Mucosa of rectum (tissue), 2 donors: ENCODE measurements around the gene LYSMD1.

Source experiments
- H3K27ac ChIP-seq, 2 donors: one replicate each; pipeline ENCODE4 v1.7.0; 2013; ENCODE audit warnings: inconsistent platforms in 2 of 2, low read depth in 2 of 2, low read length in 2 of 2
- H3K27me3 ChIP-seq, 2 donors: one replicate each; pipeline ENCODE4 v1.7.0; 2013; ENCODE audit warnings: low read length in 2 of 2; ENCODE audit not compliant: control insufficient read depth in 2 of 2, insufficient read depth in 2 of 2
- H3K36me3 ChIP-seq, 2 donors: one replicate each; pipeline ENCODE4 v1.7.0; 2013; ENCODE audit warnings: low read length in 2 of 2; ENCODE audit not compliant: control insufficient read depth in 2 of 2, insufficient read depth in 2 of 2
- H3K4me1 ChIP-seq, 2 donors: one replicate each; pipeline ENCODE4 v1.7.0; 2013; ENCODE audit warnings: low read length in 2 of 2, mild to moderate bottlenecking in 1 of 2; ENCODE audit not compliant: control insufficient read depth in 2 of 2, insufficient read depth in 2 of 2
- H3K4me3 ChIP-seq, 2 donors: one replicate each; pipeline ENCODE4 v1.7.0; 2013; ENCODE audit warnings: low read length in 2 of 2
- H3K9ac ChIP-seq, 2 donors: one replicate each; pipeline ENCODE4 v1.7.0; 2013; ENCODE audit warnings: low read length in 2 of 2, low read depth in 1 of 2, mild to moderate bottlenecking in 1 of 2
- H3K9me3 ChIP-seq, 2 donors: one replicate each; pipeline ENCODE4 v1.7.0; 2013; ENCODE audit warnings: low read length in 2 of 2; ENCODE audit not compliant: control insufficient read depth in 2 of 2
- donor health status: healthy.
- donor health status: Normal muscosa, but diverticular disease.

LYSMD1 gene

DNA sequence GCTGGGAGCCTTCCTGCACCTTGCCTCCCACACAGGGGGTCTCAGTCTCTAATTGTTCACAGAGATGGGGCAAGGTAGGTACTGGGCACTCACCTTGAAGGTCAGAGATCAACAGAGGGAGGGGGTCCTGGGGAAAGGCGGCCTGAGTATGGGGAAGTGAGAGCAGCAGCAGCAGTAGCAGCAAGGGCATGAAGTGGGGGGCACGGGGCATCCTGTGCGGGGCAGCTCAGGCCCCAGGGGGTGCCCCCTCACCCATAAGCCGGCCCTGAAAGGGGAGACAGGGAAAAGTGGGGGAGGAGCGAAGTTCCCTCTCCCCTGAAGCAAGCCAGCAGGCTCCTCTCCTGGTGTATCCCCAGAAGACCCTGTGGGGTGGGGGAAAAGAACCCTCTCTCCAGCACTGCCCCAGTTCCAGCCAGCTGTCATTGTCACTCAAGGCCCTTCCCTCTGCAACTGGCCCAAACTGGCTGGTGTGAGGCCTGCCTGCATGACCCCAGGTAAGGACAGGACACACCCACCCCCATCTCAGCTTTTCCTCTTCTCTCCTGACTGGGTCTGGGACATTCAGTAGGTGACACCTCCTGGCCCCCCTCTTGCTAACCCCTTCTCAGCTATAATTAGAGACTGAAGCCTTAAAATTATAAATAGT, 23.2 kb downstream of the LYSMD1 start:
- Histone ChIP-seq H3K27ac (no peak overlapping the region), H3K9me3 (no peaks in the 10 kb centered on the region), H3K4me3 (no peak overlapping the region), H3K9ac (no peak overlapping the region), H3K27me3 (peaks cover 0 to 3% of the 10 kb centered on the region in 2 donors), H3K36me3 (no peaks in the 10 kb centered on the region), H3K4me1 (peaks cover 9 to 12% of the 10 kb centered on the region in 2 donors)

DNA sequence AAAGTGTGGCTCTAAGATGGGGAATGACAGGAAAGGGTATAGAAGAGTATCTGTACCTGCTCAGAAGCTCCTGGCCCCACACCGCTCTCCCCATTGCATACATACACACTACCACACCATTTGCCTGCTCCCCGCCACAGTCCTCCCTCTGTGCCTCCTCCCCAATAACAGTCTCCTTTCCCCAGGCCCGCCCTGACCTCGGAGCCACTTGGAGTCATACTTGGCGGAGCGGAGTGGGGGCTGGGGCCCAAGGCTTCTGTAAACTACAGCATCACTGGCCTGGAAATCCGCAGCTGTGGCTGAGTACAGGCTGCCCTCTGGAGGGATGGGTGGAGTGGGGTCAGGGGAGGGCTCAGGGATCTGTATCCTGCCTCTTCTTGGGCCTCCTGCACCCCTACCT, 27.9 kb downstream of the LYSMD1 start:
- no peaks in the 10 kb centered on the region for H3K4me1 ChIP-seq
- no peaks in the 10 kb centered on the region for H3K36me3 ChIP-seq
- H3K27ac ChIP-seq = no peak overlapping the region

DNA sequence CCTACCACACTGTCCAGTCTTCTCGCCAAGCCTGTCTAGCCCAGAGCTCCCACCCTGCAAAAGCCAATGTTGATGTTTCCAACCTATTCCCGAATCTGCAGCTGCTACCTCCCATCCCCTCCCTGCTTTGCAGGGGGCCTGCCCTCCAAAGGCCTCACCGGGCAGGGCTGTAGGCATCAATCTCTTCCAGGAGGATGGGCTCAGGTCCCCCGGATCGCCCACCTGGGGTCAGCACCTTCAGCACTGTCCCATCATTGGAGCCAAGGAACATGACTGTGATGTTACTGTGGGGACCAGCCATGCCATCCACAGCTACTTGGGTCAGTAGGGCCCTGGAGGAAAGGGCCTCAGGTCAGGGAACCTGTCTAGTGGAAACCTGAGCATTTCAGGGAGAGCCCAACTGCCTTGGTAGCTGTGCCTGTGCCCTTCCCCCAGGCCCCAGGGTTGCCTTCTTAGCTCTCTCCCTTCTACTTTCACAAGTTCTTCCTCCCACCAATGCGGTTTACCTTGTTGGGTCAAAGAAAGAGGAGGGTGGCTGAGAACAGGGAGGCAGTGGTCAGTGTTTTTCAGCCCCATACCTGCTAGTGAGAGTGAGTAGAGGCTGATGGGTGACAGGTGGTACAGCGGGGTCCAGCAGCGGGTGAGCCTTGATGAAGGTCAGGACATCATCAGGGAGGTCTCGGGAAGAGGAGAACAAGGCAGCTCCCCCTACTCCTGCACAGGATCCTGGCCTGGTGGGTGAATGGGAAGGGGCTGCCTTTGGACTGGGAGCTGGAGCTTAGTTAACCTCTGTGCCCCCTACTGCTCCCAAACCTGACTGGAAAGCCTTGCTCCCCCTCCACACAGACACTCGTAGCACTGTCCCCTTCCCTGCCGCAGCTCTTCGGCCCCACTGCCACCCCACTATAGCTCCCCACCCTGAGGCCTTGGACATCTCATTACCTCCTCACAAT, 30.0 kb downstream of the LYSMD1 start:
- H3K27me3 ChIP-seq = peaks cover 2 to 20% of the 10 kb centered on the region in 2 donors
- H3K9ac ChIP-seq = no peak overlapping the region
- no peaks in the 10 kb centered on the region for H3K9me3 ChIP-seq
- H3K4me3 ChIP-seq = no peak overlapping the region
- H3K27ac ChIP-seq = no peak overlapping the region
- no peaks in the 10 kb centered on the region for H3K36me3 ChIP-seq
- peaks cover 10 to 14% of the 10 kb centered on the region in 2 donors for H3K4me1 ChIP-seq

More for the DNA sequence above, 27.9 kb downstream of the LYSMD1 start:
- H3K9ac ChIP-seq = no peak overlapping the region
- H3K27me3 ChIP-seq = peaks cover 2 to 5% of the 10 kb centered on the region in 2 donors
- H3K9me3 ChIP-seq = no peaks in the 10 kb centered on the region
- no peak overlapping the region for H3K4me3 ChIP-seq

DNA sequence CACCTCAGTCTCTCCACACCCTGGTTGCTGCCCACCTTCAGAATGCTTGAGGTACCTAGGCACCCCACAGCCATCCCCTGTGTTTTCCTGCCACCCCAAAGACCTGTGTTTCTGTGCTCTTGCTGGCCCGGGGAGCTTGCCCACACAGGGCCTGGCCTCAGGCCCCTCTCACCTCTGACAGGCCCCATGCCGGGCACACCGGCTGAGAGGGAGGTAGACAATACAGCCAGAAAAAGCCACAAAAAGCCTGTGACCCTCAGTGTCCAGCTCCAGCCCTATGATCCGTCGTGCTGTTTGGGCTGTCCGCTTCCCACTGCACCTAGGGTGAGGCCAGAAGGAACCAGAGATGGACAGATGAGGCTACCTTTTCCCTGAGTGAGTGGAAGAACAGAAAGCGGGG, 30.7 kb downstream of the LYSMD1 start:
- H3K36me3 ChIP-seq = no peaks in the 10 kb centered on the region
- peaks cover 10 to 14% of the 10 kb centered on the region in 2 donors for H3K4me1 ChIP-seq
- H3K9ac ChIP-seq = no peak overlapping the region
- peaks cover 2 to 23% of the 10 kb centered on the region in 2 donors for H3K27me3 ChIP-seq
- no peak overlapping the region for H3K4me3 ChIP-seq
- H3K9me3 ChIP-seq = no peaks in the 10 kb centered on the region
- no peak overlapping the region for H3K27ac ChIP-seq

GRCh38 chr1:151134396-151134795, 31.3 kb downstream of the LYSMD1 start:
- Histone ChIP-seq H3K9me3 (no peaks in the 10 kb centered on the region), H3K9ac (no peak overlapping the region), H3K27ac (no peak overlapping the region), H3K4me1 (peaks cover 10 to 14% of the 10 kb centered on the region in 2 donors), H3K36me3 (no peaks in the 10 kb centered on the region), H3K27me3 (peaks cover 2 to 23% of the 10 kb centered on the region in 2 donors), H3K4me3 (no peak overlapping the region)

- Histone ChIP-seq H3K4me3 (no peak overlapping the region), H3K27ac (no peak overlapping the region)
These were observed 32.5 kb downstream of the LYSMD1 start for GRCh38 chr1:151133018-151133806.

GRCh38 chr1:151132335-151133017, 33.2 kb downstream of the LYSMD1 start:
- H3K4me3 ChIP-seq = peak overlapping the region; percentile 31 to 54
- no peak overlapping the region for H3K27ac ChIP-seq
- H3K9ac ChIP-seq = no peak overlapping the region

More at GRCh38 chr1:151133018-151133806, 32.5 kb downstream of the LYSMD1 start:
- H3K9ac ChIP-seq = no peak overlapping the region
- peaks cover 10 to 14% of the 10 kb centered on the region in 2 donors for H3K4me1 ChIP-seq
- H3K36me3 ChIP-seq = no peaks in the 10 kb centered on the region
- H3K27me3 ChIP-seq = peaks cover 2 to 23% of the 10 kb centered on the region in 2 donors
- H3K9me3 ChIP-seq = no peaks in the 10 kb centered on the region

DNA sequence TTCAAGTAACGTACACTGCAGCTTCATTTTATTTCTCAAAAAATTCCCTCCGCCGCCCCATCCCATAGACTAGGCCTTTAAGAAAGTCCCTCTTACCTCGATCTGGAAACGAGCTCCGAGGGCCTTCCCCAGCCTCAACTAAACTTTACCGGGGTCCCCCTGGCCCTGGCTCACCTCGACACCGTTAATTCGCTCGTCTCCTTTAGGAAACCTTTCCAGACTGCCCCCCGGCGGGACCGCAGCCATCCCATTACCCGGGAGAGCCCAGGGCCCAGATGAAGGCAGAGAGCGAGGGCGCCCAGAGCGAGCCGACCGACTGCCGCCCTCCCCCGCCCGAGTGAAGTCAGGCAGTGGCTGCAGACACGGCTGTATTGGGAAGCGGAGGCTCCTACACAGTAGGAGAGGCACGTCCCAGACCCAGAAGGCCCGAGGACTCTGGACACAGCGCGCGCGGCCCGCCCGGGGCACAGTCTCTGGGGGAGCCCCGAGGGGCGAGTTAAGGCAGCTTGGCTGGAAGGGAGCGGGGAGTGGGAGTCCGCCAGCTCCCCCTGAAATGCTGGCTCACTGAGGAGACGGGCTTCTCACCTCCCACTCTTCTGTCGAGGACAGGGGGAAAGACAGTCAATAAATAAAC, 33.9 kb downstream of the LYSMD1 start:
- Histone ChIP-seq H3K27ac (no peak overlapping the region), H3K4me1 (peaks cover 10 to 14% of the 10 kb centered on the region in 2 donors), H3K4me3 (peak overlapping the region; percentile 54 to 65), H3K9me3 (no peaks in the 10 kb centered on the region), H3K27me3 (peaks cover 2 to 23% of the 10 kb centered on the region in 2 donors), H3K9ac (peak overlapping the region; percentile 14 to 58), H3K36me3 (no peaks in the 10 kb centered on the region)

More at GRCh38 chr1:151132335-151133017, 33.2 kb downstream of the LYSMD1 start:
- peaks cover 10 to 14% of the 10 kb centered on the region in 2 donors for H3K4me1 ChIP-seq
- H3K36me3 ChIP-seq = no peaks in the 10 kb centered on the region
- peaks cover 2 to 23% of the 10 kb centered on the region in 2 donors for H3K27me3 ChIP-seq
- no peaks in the 10 kb centered on the region for H3K9me3 ChIP-seq

- H3K27ac ChIP-seq = no peak overlapping the region
- H3K9me3 ChIP-seq = no peaks in the 10 kb centered on the region
- H3K9ac ChIP-seq = peak overlapping the region; percentile 14 to 58
- peaks cover 2 to 23% of the 10 kb centered on the region in 2 donors for H3K27me3 ChIP-seq
- peaks cover 10 to 14% of the 10 kb centered on the region in 2 donors for H3K4me1 ChIP-seq
- peak overlapping the region; percentile 54 to 65 for H3K4me3 ChIP-seq
- H3K36me3 ChIP-seq = no peaks in the 10 kb centered on the region
These were observed 34.6 kb downstream of the LYSMD1 start for GRCh38 chr1:151130987-151131586.
